CD4-positive, alpha-beta T cell treated with Interleukin-17A for 1 hour (primary cell): ENCODE results near the gene LCORL.
A peak's percentile ranks its signal among the peaks of the same experiment; 100 is the strongest.
"Not testable (repeated sequence)": the region's sequence is repeated elsewhere in the genome, so short reads cannot be mapped to it uniquely, and the experiment has no call there.

Source experiments
- DNase-seq: peaks from one replicate; pipeline ENCODE4 v3.0.0-alpha.2; 2020

LCORL gene

DNA sequence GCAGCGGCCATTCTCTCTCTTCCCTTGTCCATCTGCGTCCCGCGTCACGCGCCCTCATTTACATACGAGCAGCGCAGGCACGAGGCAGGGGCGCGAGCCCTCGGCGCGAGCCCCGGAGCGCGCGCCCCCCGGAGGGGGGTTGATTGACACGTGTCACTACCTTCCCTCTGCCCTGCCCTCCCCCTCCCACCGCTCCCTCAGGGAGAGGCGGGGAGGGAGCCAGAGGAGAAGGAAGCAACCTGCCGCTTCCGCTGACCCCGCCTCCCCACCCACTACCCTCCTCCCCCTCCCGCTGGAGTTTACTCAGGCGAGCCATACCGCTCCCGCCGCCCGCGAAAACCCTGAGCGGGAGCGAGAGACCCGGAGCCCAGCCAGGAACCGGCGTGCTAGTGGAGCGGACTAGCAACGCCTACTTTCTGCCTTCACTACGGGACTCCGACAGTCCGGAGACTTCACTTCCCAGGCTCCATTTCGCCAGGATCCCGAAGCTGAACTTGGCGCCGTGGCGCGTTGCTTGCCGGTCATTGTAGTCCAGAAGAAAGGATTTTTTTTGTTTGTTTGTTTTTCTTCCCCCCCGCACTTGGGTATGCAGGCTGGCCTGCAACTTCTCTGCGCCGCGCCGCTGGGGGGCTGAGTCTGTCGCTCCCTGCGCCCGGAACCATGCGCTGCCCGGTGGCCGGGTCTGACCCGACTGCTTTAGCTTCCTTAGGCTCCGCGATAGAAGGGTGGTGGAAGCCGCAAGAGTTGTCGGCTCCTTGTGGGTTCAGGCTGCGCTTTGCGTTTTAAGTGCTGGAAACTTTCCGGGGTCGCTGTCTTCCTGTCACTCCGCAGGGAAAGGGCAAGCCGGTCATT lies at the start of gene LCORL:
LCORL (minus strand) TSS at position 36 of the 852 bp plus-strand sequence; CDS start at position 32, 4 bp downstream.
- peak; percentile 92 for DNase-seq

DNA sequence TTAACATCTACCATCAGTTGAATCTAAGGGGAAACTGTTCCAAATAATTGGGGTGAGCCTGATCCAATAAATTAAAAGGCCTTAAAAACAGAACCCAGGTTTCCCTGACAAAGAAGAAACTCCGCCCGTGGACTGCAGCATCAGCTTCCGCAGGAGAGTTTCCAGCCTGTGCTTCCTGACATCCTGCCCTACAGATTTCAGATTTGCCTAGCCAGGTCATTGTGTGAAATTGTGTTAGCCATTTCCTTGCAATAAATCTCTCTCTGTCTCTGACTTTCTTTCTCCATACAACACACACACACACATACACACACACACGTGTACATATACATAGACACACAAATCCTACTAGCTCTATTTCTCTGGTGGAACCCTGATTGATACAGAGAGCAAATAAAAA lies 48.3 kb upstream of the LCORL start:
- no peak for DNase-seq

DNA sequence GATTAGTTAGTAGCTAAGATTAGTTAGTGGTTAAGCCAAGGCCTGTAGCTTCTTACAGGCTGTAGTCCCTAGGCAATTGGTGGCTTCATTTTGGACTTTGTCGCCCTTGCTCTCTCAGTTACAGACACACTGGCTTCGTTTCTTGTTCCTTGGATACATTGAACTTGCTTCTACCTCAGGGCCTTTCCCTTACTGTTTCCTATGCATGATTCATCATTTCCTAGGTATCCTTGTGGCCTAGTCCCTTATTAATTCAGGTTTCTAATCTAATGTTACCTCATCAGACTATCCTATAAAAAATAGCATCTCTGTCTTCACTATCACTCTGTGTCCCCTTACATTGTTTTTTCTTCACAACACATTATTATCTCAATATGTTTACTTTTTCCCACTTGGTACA lies 45.5 kb upstream of the LCORL start:
- DNase-seq: no peak

DNA sequence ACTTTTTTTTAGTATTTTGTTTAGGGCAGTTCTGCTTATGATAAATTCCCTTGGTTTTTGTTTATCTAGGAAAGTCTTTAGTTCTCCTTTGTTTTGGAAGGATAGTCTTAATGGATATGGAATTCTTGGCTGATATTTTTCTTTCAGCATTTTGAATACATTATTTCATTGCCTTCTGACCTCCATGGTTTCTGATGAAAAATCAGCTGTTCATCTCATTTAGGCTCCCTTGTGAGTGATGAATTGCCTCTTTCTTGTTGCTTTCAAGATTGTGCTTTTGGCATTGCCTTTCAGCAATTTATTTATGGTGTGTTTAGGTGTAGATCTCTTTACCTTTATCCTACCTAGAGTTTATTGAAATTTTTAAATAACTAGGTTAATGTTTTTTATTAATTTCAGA lies 41.5 kb upstream of the LCORL start:
- DNase-seq: no peak

DNA sequence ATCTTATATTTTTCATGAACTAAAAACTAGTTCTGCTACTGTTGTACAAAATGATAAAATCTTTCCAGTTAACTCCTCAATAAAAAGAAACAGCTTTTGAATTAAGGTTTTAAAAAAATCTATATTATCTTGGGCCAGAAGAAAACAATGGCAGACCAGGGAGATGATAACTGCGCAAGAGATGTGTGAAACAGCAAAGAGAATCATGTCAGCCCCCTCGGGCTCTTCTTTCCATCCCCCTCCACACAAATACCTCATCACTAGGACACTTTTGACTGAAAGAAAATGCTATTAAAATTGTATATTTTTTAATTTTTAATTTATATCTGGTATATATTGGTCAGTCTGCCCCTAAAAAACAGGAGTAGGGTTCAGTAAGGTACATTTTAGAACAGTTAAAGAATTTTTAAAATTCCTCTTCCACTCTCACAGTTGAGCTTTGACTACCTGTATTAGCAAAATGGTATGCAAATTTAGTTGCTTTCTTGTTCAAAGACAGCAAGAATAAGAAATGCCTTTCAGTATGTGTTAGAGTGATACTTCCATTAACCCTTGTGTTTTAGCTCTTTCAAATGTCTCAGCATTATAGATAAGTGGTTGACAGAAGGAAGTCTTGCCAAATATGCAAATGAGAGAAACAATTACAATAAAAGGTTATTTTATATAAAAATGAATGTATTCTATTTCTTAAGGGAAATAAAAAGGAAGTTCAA lies 36.4 kb upstream of the LCORL start:
- DNase-seq: no peak

DNA sequence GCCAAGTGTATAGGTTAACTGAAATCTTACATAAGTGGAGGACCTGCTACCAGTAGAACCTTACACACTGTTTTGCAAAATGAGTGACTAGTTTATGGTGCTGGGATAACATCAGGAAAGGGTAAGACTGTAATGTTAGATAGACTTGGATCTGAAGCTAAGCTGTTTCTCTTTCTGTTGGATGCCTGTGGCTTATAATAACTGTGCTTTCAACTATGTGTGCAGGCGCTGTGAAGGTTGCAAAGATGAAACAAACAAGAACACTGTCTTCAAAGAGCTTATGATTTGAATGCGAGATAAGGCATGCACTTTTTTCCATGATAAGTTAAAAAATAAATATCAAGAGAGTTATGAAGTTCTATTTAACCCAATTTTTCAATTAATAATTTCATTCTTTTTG lies 34.5 kb upstream of the LCORL start:
- no peak for DNase-seq

DNA sequence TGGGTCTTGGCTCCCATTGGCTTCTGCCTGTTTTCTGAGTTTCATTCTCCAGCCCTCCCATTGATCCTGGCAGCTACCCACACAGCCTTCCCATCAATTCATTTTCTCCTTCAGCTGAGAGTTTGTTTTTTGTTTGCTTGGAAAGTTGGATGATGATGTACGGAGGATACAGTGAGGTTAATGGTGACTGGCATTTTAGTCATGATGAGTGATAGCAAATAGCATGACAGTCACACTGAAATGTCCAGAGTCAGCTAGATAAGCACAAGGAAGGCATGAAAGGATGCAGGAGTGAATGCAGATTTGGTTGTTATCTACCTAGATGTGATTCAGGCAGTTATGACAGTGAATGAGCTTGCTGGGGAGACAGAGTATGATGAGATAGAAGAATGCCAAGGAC lies 30.6 kb upstream of the LCORL start:
- DNase-seq: no peak

DNA sequence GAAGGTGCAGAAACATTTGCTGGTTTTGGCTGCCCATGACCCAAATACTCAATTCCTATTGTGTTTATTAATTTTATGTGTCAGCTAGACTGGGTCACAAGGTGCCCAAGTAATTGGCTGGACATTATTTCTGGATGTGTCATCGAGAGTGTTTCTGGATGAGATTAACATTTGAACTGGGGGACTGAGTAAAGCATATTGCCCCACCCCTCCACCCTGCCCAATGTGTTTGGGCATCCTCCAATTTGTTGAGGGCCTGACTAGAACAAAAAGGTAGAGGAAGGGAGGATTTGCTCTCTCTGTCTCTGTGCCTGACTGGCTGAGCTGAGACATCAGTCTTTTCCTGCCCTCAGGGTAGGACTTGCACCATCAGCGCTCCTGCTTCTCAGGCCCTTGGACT lies 29.7 kb upstream of the LCORL start:
- DNase-seq: no peak

DNA sequence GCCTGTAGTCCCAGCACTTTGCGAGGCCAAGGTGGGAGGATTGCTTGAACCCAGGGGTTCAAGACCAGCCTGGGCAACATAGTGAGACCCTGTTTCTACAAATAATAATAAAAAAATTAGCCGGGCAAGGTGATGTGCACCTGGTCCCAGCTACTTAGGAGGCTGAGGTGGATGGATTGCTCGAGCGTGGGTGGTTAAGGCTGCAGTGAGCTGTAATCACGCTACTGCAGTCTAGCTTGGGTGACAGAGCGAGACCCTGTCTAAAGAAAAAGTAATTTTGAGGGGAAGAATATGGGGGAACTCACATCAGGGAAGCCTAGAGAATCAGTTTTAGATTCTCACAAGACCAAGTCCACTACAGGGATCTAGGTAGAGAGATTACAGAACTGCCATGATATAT lies 28.9 kb upstream of the LCORL start:
- no peak for DNase-seq

DNA sequence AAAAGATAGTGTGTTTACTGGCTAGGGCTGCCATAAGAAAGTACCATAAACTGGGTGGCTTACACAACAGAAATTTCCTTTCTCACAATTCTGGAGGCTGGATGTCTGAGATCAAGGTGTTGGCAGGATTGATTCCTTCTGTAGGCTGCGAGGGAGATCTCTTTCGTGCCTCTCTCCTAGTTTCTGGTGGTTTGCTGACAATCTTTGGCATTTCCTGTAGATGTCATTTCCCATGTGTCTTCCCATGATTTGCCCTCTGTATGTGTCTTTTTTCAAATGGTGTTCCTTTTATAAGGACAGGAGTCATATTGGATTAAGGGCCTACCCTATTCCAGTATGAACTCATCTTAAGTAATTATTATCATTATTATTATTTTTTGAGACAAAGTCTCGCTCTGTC lies 27.9 kb upstream of the LCORL start:
- no peak for DNase-seq

DNA sequence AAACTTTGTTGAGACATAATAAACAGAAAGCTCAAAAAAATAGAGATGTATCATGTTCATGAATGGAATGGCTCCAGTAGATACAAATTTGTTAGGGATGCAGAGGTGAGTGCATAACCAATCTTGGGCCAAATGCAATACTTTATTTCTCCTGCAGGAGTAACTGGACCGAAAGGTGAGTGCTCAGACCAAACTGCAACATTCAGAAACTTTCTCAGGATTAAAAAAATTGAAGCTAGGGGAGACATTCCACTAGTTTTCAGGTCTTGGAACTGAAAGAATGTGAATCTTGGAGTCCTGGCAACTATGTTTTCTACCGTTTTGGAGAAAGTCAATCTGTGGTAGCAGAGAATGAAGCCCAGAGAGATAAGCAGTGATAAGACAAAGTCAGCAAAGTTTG lies 21.2 kb upstream of the LCORL start:
- no peak for DNase-seq

DNA sequence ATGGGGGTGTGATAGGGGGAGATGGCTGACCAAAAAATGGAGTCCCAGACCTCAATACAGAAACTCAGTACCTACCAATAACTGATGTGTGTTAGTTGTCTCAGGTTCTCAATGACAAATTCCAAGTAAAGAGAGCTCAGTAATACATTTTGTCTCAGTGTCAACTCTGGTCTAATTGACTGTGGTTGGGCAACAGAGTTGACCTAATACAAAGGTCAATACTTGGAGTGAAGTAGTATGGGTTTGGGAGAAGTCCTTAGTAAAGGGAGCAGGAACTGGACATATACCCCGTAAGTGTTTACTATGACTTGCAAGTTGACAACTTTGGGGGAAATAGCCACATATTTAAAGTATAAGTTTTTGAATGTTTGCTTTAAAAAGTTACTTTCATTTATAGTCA lies 20.5 kb upstream of the LCORL start:
- no peak for DNase-seq

DNA sequence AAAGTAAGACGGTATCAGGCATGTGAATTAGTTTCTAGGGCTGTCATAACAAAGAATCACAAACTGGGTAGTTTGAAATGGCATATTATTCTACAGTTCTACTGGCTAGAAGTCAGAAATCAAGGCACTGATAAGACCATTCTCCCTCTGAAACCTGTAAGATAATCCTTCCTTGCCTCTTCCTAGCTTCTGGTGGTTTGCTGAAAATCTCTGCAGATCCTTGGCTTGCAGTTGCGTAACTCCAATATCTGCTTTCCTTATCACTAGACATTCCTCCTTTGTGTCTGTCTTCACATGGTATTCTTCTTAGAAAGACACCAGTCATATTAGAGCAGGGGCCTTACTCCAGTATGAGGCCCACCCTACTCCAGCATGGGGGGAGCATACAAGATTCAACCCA lies 19.6 kb upstream of the LCORL start:
- no peak for DNase-seq

DNA sequence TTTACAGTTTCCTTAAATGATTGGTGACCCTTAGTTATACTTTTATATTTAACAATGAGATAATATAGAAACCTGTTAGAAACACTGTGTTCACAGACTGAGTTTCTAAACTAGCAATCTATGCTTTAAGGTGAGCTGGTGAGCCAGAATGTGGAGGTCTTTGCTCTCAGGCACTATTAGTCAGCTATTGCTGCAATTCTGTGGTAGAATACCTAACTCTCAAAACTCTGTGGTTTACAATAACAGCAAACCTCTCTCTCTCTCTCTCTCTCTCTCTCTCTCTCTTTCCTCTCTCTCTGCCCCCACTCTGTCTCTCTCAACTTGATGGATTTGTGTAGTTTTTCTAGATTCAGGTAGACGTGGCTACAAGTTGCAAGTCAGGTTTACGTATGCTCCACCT lies 17.6 kb upstream of the LCORL start:
- DNase-seq: no peak

DNA sequence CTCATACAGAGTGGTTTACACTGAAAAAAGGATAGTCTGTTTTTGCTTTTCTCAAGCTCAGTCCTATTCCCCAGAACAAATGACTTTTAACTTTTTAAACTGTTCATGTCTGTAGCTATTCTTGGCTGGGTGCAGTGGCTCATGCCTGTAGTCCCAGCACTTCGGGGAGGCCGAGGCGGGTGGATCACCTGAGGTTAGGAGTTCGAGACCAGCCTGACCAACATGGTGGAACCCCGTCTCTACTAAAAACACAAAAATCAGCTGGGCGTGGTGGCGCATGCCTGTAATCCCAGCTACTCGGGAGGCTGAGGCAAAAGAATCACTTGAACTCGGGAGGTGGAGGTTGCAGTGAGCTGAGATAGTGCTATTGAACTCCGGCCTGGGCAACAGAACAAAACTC lies 14.8 kb upstream of the LCORL start:
- not testable (repeated sequence) for DNase-seq

DNA sequence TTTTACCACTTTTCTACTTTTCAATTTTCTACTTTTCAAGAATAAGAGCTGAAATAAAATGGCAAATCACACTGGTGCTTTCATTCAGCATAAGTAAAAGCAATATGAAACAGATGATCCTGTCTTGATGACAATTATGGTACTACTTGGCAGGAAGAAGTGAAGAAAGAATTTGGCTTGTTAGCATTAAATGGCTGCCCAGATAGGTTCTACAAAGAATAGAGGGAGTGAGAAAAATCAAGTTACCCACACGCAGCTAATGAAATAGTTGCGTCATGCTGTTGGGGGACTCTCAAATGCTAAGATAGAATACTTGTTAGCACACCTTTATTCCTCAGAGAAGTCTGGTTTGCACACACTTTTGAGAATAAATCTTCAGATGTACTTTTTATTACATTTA lies 12.5 kb upstream of the LCORL start:
- no peak for DNase-seq

DNA sequence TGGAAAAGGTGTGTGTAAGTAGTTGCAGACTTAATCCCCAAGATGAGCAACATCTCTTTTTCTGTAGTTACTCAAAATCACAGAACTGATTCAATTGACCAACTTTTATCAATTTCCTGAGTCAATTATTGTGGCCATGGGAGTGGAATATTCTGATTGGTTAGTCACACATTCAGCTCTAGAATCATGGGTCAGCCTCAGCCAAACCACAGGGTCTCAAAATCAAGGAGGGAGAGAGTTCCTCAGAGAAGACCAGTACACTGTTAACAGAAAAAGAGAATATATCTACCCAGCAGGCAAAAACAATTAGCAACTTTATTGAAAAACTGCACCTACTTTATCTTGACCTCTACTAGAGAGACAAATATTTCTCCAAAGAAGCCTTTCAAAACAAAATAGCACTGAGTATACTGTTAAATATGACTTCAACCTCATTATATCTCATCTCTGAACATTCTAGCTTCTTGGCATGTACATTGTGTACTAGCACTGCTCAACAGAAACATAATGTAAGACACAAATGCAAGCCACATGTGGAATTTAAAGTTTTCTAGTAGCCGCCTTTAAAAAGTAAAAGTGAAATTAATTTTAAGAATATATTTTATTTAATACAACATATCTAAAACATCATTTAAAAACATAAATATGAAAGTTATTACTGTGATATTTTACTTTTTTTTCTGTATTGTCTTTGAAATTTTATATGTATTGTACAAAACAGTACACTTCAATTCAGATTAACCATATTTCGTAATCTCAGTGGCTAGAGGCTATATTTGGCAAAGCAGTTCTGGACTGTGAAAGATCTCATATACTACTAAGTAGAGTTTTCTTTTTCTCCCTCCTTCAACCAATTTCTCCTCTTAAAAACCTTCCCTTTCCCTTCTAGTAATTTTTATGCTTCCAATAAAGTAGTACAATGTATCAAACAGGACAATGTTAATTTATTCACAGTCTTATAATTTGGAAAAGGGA lies 11.8 kb upstream of the LCORL start:
- no peak for DNase-seq

DNA sequence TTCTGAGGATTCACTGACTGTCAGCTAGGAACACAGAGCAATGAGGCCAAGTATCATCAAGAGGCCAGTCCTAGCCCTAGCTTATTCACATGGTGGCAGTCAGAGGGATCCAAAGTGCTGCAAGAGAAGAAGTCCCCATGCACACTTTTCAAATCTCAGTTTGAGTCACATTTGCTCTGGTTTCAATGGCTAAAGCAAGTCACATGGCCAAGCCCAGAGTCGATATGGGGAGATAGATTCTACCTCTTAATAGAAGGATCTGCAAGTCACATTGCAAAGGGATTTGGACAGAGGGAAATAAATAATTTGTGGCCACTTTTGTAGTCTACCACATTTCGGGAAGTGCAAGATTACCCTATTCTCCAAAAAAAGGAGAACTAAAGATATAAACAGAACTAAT lies 3.7 kb upstream of the LCORL start:
- DNase-seq: no peak

DNA sequence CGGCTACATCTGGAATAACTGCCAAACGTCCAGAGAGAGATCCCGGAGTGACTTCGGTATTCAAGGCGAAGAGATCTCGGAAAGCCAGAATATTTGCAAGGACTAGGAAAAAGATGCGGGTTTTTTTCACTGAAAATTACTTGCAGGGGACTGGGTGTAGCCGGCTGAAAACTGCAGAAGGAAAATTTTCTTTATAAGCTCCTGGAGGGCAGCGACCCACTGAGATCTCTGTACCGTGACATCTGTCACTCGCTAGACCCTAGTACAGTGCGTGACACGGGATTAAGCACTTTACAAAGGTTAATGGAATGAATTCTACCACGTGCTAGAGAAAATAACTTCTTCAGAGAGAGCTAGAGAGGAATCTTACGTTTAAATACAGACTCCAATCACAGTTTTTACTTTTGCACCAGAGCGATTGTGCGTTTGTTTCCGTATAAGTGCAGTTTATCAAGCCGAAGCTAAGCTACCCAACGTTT lies 1.1 kb upstream of the LCORL start:
- no peak for DNase-seq

DNA sequence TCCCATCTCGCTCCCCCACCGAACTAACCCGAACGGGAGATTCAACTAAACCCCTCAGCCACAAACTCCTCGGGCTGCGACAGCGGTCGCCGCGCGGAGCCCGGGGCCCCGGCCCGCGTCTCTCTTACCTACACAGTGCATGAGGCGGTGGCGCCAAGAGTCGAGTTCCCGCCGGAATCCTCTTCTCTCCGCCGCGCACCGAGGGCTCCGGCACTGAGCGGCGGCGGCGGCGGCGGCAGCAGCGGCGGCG lies 160 bp downstream of the LCORL start:
- no peak for DNase-seq

DNA sequence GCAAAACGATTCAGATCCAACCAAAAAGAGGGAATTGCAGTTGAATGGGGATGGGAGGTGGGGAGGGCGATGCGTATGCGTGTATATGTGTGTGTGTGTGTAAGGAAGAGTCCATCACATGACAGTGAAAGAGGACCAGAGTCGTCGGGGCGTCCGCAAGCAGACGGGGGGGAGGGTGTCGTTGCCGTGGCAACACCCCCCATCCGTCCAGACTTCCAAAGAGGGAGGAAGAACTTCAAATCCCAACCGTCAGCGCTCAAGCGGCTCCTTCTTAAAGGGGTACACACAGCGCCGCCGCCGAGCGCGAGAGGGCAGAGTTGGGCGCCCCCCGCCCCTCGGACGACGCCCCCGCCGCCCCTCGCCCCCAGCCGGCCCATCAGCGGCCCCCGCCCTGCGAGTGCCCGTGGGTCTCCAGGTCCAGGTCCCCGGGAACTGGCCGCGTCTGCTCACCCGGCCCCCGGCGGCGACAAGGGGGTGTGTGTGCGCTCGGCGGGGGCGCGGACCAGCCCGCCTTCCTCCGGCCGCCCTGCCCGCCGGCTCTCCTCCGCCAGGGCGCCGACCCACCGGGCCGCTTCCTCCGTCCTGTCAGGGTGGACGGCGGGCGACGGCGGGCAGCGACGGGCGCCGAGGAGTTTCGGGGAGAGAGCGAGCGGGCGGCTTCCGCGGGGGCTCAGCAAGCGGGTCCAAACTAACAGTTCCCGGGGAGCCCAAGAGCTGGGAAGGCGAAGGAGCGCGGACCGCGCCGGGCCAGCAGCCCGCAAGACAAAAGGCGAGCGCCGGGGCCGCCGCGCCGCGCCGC lies 685 bp downstream of the LCORL start:
- DNase-seq: peak; percentile 59

DNA sequence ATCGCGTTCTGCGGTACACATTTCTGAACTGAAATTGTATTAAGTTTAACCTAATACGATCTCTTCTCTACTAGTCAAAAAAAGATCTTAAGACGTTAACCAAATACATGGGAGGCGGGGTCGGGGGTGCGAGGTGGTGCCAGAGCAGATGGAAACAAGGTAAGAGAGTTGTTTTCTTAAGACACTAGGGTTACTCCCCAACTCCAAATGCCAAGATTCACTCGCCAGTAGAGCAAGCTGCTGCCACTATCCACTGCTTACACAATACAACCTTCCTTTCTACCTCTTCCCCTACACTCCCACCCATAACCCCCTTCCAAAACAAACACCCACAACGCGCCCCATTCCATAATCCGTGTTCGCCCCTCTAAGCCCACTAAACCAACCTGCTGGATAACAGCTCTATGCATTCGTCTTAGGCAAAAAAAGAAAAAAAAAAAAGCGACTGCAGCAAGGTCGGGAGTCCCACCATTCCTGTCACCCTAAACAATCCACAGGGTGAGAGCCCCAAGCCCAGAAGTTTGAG lies 1.3 kb downstream of the LCORL start:
- DNase-seq: peak; percentile 5
